Measurements from ENCODE around the gene TMEM168. TPM values are rescaled to one million over a fixed set of nuclear protein-coding genes. Genes with fewer than 3 reads are reported as not detected.

Gene TMEM168
- total RNA-seq, 1 experiment from 2014 or later, result 28.9 TPM

DNA sequence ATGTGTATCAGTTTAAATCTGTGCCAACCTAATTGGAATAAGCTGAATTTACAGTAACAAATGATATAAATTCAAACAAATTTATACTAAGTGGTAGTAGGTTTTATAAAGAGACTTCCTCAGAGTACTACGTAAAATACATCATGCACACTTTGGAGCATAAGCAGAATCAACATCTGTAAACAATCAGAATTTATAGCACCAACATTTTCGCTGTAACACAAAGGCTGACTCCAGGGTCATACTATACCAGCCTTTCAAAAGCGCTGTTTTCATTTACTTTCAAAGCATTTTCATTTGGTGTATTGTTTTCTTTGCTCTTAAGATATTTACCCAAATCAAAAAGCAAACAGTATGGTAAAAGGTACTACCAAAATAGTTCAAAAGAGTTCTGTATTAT lies 29.3 kb upstream of the TMEM168 start:
- H3K27ac Mint-ChIP-seq (ENCODE audit: unreplicated experiment), result no peak overlapping the region
- no peaks in the 10 kb centered on the region for H3K9me3 Mint-ChIP-seq (ENCODE audit: unreplicated experiment)
- ChIA-PET CTCF (no interaction called here), POLR2A (no interaction called here)
- TF ChIP-seq, protein P1, sequence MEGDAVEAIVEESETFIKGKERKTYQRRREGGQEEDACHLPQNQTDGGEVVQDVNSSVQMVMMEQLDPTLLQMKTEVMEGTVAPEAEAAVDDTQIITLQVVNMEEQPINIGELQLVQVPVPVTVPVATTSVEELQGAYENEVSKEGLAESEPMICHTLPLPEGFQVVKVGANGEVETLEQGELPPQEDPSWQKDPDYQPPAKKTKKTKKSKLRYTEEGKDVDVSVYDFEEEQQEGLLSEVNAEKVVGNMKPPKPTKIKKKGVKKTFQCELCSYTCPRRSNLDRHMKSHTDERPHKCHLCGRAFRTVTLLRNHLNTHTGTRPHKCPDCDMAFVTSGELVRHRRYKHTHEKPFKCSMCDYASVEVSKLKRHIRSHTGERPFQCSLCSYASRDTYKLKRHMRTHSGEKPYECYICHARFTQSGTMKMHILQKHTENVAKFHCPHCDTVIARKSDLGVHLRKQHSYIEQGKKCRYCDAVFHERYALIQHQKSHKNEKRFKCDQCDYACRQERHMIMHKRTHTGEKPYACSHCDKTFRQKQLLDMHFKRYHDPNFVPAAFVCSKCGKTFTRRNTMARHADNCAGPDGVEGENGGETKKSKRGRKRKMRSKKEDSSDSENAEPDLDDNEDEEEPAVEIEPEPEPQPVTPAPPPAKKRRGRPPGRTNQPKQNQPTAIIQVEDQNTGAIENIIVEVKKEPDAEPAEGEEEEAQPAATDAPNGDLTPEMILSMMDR (IDR thresholded peaks at IDR 0.05; ENCODE audit: insufficient read depth in 1 of 2, low read depth in 1 of 2, low read length in 1 of 2, severe bottlenecking in 1 of 2, unreplicated experiment in 1 of 2), result no peak
- Histone ChIP-seq H3K4me1 (no peaks in the 10 kb centered on the region), H3K9me3 (no peaks in the 10 kb centered on the region), H3K4me3 (ENCODE audit: low read depth, low read length) (no peak overlapping the region), H3K36me3 (ENCODE audit: control insufficient read depth, insufficient read depth, low read length) (no peaks in the 10 kb centered on the region), H3K27me3 (replicated peaks; ENCODE audit: control insufficient read depth, insufficient read depth, low read length) (no peaks in the 10 kb centered on the region)
- DNase-seq, result no peak
- no TSS peak for BruUV-seq (replicated peaks)
- H3K36me3 Mint-ChIP-seq (ENCODE audit: insufficient read depth, unreplicated experiment), result no peaks in the 10 kb centered on the region
- H3K4me3 Mint-ChIP-seq (ENCODE audit: unreplicated experiment), result no peak overlapping the region
- no peaks in the 10 kb centered on the region for H3K4me1 Mint-ChIP-seq (ENCODE audit: low read depth, unreplicated experiment)
- intact Hi-C loops (cut with micrococcal nuclease; ENCODE audit: unreplicated experiment), result no loop called here
- H3K27me3 Mint-ChIP-seq (ENCODE audit: insufficient read depth, unreplicated experiment), result no peaks in the 10 kb centered on the region

DNA sequence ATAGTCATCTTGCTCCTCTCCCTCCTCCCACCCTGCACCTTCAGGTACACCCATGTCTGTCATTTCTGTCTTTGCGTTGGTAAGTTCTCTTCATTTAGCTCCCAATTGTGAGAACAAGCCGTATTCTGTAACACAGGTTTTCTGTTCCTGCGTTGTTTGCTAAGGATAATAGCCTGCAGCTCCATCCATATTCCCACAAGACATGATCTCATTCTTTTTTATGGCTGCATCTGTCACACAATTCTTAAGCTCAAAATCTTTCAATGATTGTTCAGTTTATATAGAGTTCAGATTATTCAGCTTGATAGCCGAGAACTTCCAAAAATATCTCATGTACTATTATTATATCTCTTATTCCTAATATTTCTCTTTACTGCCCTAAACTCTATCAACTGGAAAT lies 16.0 kb upstream of the TMEM168 start:
- Histone ChIP-seq H3K9me3 (no peaks in the 10 kb centered on the region), H3K4me1 (no peaks in the 10 kb centered on the region), H3K4me3 (ENCODE audit: low read depth, low read length) (no peak overlapping the region), H3K27me3 (replicated peaks; ENCODE audit: control insufficient read depth, insufficient read depth, low read length) (no peaks in the 10 kb centered on the region), H3K36me3 (ENCODE audit: control insufficient read depth, insufficient read depth, low read length) (no peaks in the 10 kb centered on the region)
- POLR2A ChIA-PET, result no interaction called here
- TF ChIP-seq, protein P1 (IDR thresholded peaks at IDR 0.05; ENCODE audit: insufficient read depth in 1 of 2, low read depth in 1 of 2, low read length in 1 of 2, severe bottlenecking in 1 of 2, unreplicated experiment in 1 of 2), result no peak
- CTCF ChIA-PET, result no interaction called here
- no peaks in the 10 kb centered on the region for H3K36me3 Mint-ChIP-seq (ENCODE audit: insufficient read depth, unreplicated experiment)
- no peaks in the 10 kb centered on the region for H3K4me1 Mint-ChIP-seq (ENCODE audit: low read depth, unreplicated experiment)
- no peak overlapping the region for H3K27ac Mint-ChIP-seq (ENCODE audit: unreplicated experiment)
- intact Hi-C loops (cut with micrococcal nuclease; ENCODE audit: unreplicated experiment), result no loop called here
- H3K4me3 Mint-ChIP-seq (ENCODE audit: unreplicated experiment), result no peak overlapping the region
- DNase-seq, result no peak
- H3K9me3 Mint-ChIP-seq (ENCODE audit: unreplicated experiment), result no peaks in the 10 kb centered on the region
- BruUV-seq (replicated peaks), result no TSS peak
- no peaks in the 10 kb centered on the region for H3K27me3 Mint-ChIP-seq (ENCODE audit: insufficient read depth, unreplicated experiment)

DNA sequence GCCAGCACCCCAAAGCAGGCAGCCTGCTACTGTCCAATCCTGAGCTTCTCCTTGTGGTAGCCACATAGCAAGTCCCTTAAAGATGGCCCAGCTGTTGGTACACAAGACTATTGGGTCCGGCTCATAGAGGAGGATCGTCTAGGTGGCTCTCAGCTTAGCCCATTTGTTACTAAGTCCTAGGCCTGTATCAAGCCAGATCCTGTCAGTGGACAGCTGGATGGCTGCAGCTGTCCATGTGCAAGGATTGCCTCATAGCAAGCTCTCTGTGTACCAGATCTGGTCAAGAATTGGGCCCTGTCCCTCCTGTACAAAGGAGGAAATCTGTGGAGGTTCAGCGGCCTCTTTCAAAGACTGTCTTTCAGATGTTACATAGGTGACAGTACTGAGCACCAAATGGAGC lies 12.2 kb upstream of the TMEM168 start:
- intact Hi-C loops (cut with micrococcal nuclease; ENCODE audit: unreplicated experiment), result no loop called here
- TF ChIP-seq, protein P1 (IDR thresholded peaks at IDR 0.05; ENCODE audit: insufficient read depth in 1 of 2, low read depth in 1 of 2, low read length in 1 of 2, severe bottlenecking in 1 of 2, unreplicated experiment in 1 of 2), result no peak
- Mint-ChIP-seq H3K4me1 (ENCODE audit: low read depth, unreplicated experiment) (peaks cover 7% of the 10 kb centered on the region), H3K9me3 (ENCODE audit: unreplicated experiment) (no peaks in the 10 kb centered on the region), H3K27me3 (ENCODE audit: insufficient read depth, unreplicated experiment) (no peaks in the 10 kb centered on the region), H3K27ac (ENCODE audit: unreplicated experiment) (no peak overlapping the region), H3K36me3 (ENCODE audit: insufficient read depth, unreplicated experiment) (no peaks in the 10 kb centered on the region), H3K4me3 (ENCODE audit: unreplicated experiment) (no peak overlapping the region)
- no peaks in the 10 kb centered on the region for H3K27me3 ChIP-seq (replicated peaks; ENCODE audit: control insufficient read depth, insufficient read depth, low read length)
- no peak for DNase-seq
- H3K36me3 ChIP-seq (ENCODE audit: control insufficient read depth, insufficient read depth, low read length), result no peaks in the 10 kb centered on the region
- no peaks in the 10 kb centered on the region; the same call in 1 of the 2 replicates for H3K4me1 ChIP-seq
- H3K9me3 ChIP-seq, result no peaks in the 10 kb centered on the region
- ChIA-PET POLR2A (no interaction called here), CTCF (no interaction called here)
- no TSS peak for BruUV-seq (replicated peaks)
- no peak overlapping the region for H3K4me3 ChIP-seq (ENCODE audit: low read depth, low read length)

Measured in Caco-2 (cell line).